Progenitor cell of endocrine pancreas (in vitro differentiated cells): ENCODE results near the gene KRTAP5-11. TPM values are rescaled to one million over a fixed set of nuclear protein-coding genes. Genes with fewer than 3 reads are reported as not detected.

Experiments
- DNase-seq: peaks from one replicate; pipeline ENCODE4 v3.0.0; 2021; ENCODE audit warnings: low spot score; ENCODE audit not compliant: unreplicated experiment
- H3K27ac Mint-ChIP-seq: 2 replicates; pipeline ENCODE4 v1.8.0; 2021; ENCODE audit warnings: mild to moderate bottlenecking, moderate library complexity, mixed read lengths
- H3K27me3 Mint-ChIP-seq: 2 replicates; pipeline ENCODE4 v1.8.0; 2021; ENCODE audit warnings: mixed read lengths
- H3K36me3 Mint-ChIP-seq: 2 replicates; pipeline ENCODE4 v1.8.0; 2022; ENCODE audit warnings: mixed read lengths; ENCODE audit not compliant: insufficient read depth
- H3K4me1 Mint-ChIP-seq: 2 replicates; pipeline ENCODE4 v1.8.0; 2021; ENCODE audit warnings: low read depth, mixed read lengths
- H3K4me3 Mint-ChIP-seq: 2 replicates; pipeline ENCODE4 v1.8.0; 2021; ENCODE audit warnings: low read depth, mild to moderate bottlenecking, moderate library complexity, mixed read lengths
- H3K9me3 Mint-ChIP-seq: 2 replicates; pipeline ENCODE4 v1.8.0; 2021; ENCODE audit warnings: low read depth, mixed read lengths
- total RNA-seq: library from RNA; stranded (reverse); gene quantifications from 2 replicates; pipeline ENCODE4 v1.2.1, GENCODE V29; 2021
- TF ChIP-seq, protein P1 (sequence below): fragments of 200-600 bp; sonication (generic); IDR thresholded peaks from one replicate; pipeline ENCODE4 v1.5.0; 2021; ENCODE audit warnings: antibody characterized with exemption, mild to moderate bottlenecking; ENCODE audit not compliant: unreplicated experiment

KRTAP5-11 gene
- total RNA-seq, 1 donor from 2014 or later: not detected

DNA sequence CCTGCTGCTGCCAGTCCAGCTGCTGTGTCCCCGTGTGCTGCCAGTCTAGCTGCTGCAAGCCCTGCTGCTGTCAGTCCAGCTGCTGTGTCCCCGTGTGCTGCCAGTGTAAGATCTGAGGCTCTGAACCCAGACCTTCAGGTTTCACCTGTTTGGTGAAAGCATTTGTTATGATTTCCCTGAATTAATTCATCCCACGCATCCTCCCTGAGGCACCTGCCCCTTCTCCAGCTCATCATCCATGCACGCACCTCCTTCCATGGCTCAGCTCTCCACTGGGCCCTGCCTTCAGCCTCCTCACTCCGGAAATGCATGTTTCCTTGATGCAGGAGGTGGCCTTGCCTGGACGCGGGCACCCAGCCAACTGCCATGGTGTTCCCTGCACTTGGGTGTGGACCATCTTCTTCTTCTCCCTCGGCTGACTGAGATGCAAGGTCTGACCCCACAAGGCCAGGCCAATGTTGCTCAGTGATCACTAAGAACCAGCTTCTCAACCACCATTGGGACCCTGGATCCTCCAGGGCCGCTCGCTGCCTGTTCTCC lies 16.5 kb downstream of the KRTAP5-11 start:
- peaks cover 6% of the 10 kb centered on the region for H3K4me1 Mint-ChIP-seq
- no peaks in the 10 kb centered on the region for H3K9me3 Mint-ChIP-seq
- H3K36me3 Mint-ChIP-seq: no peaks in the 10 kb centered on the region
- peaks cover 39% of the 10 kb centered on the region for H3K27me3 Mint-ChIP-seq
- TF ChIP-seq, protein P1, sequence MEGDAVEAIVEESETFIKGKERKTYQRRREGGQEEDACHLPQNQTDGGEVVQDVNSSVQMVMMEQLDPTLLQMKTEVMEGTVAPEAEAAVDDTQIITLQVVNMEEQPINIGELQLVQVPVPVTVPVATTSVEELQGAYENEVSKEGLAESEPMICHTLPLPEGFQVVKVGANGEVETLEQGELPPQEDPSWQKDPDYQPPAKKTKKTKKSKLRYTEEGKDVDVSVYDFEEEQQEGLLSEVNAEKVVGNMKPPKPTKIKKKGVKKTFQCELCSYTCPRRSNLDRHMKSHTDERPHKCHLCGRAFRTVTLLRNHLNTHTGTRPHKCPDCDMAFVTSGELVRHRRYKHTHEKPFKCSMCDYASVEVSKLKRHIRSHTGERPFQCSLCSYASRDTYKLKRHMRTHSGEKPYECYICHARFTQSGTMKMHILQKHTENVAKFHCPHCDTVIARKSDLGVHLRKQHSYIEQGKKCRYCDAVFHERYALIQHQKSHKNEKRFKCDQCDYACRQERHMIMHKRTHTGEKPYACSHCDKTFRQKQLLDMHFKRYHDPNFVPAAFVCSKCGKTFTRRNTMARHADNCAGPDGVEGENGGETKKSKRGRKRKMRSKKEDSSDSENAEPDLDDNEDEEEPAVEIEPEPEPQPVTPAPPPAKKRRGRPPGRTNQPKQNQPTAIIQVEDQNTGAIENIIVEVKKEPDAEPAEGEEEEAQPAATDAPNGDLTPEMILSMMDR: no peak
- no peak for DNase-seq
- peak overlapping the region; percentile 2 for H3K27ac Mint-ChIP-seq
- H3K4me3 Mint-ChIP-seq: no peak overlapping the region

DNA sequence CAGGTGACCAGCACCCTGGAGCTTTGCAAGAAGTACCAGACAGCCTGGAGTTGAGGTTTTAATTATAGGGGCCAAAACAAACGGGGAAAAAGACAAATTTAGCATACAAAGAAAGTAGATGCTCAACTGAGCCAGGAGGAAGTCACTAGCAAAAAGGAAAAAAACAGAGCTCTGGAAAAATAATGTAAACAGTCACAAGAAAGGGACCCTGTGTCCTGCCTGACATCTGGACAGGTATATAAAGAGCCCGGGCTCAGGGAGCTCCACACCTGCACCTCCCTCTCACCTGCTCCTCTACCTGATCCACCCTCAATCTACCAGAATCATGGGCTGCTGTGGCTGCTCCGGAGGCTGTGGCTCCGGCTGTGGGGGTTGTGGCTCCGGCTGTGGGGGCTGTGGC lies 17.4 kb downstream of the KRTAP5-11 start, which contains the start of gene KRTAP5-10:
KRTAP5-10 (plus strand) TSS at position 301 of the 400 bp plus-strand sequence; CDS start at position 326, 25 bp downstream.
- TF ChIP-seq, protein P1: no peak
- DNase-seq: no peak
- Mint-ChIP-seq H3K27me3 (peaks cover 37% of the 10 kb centered on the region), H3K27ac (peak within 1 kb of the TSS; percentile 2), H3K36me3 (no peaks in the 10 kb centered on the region), H3K4me1 (peaks cover 6% of the 10 kb centered on the region), H3K9me3 (peaks cover 3% of the 10 kb centered on the region), H3K4me3 (no peak within 1 kb of the TSS)

DNA sequence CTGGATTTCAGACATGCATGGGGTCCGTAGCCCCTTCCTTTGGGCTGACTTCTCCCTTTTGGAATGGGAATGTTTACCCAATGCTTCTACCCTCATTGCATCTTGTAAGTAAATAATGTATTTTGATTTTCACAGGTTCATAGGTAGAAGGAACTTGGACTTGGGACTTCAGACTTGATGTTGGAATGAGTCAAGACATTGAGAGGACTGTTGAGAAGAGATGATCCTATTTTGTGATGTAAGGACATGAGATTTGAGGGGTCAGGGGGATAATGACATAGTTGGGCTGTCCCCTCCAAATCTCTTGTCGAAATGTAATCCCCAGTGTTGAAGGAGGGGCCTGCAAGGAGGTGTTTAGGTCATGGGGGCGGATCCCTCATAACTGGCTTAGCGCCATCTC lies 18.2 kb downstream of the KRTAP5-11 start:
- Mint-ChIP-seq H3K4me1 (peaks cover 6% of the 10 kb centered on the region), H3K27me3 (peaks cover 37% of the 10 kb centered on the region), H3K4me3 (no peak overlapping the region), H3K27ac (no peak overlapping the region), H3K9me3 (peaks cover 3% of the 10 kb centered on the region), H3K36me3 (no peaks in the 10 kb centered on the region)
- no peak for DNase-seq
- TF ChIP-seq, protein P1: no peak

DNA sequence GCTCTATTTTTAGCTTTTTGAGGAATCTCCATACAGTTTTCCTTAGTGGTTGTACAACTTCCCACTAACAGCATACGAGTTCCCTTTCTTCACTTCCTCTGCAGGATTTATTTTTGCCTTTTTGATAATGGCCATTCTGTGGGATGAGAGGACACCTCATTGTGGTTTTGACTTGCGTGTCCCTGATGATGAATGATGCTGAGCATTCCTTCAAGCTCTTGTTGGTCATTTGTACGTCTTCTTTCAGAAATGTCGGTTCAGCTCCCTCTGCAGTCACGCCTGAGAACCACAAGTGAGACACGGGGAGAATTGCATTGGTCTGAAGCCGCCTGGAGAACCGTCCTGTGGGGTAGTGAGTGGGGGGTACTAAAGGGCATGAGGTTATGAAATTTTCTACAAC lies 19.3 kb downstream of the KRTAP5-11 start:
- Mint-ChIP-seq H3K4me1 (peaks cover 4% of the 10 kb centered on the region), H3K4me3 (no peak overlapping the region), H3K9me3 (peaks cover 3% of the 10 kb centered on the region), H3K36me3 (no peaks in the 10 kb centered on the region), H3K27me3 (peaks cover 37% of the 10 kb centered on the region), H3K27ac (no peak overlapping the region)
- no peak for DNase-seq
- TF ChIP-seq, protein P1: peak; percentile 57

DNA sequence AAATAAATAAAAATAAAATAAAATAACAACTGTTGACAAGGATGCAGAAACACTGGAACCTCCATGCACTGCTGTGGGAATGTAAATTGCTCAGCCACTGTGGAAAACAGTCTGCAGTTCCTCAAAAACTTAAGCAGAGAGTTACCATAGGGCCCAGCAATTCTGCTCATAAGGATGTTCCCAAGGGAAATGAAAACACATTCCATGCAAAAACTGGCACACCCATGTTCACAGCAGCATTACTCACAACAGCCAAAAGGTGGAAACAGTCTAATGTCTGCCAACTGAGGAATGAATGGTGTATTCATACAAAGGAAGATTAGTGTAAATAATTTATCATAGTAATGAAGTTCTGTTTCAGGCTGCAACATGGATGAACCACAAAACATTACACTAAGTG lies 20.6 kb downstream of the KRTAP5-11 start:
- peaks cover 3% of the 10 kb centered on the region for H3K4me1 Mint-ChIP-seq
- no peaks in the 10 kb centered on the region for H3K36me3 Mint-ChIP-seq
- peaks cover 7% of the 10 kb centered on the region for H3K9me3 Mint-ChIP-seq
- H3K27me3 Mint-ChIP-seq: peaks cover 28% of the 10 kb centered on the region
- no peak overlapping the region for H3K4me3 Mint-ChIP-seq
- no peak overlapping the region for H3K27ac Mint-ChIP-seq
- TF ChIP-seq, protein P1: no peak
- no peak for DNase-seq
